GM23248 (cell line): ENCODE measurements around the gene MOB3B. TPM values are rescaled to one million over a fixed set of nuclear protein-coding genes. Genes with fewer than 3 reads are reported as not detected.
"Not testable (repeated sequence)": the region's sequence is repeated elsewhere in the genome, so short reads cannot be mapped to it uniquely, and the experiment has no call there.

ENCODE experiments used
- DNase-seq: peaks from one replicate; pipeline ENCODE4 v3.0.0-alpha.2; 2015
- H2AFZ ChIP-seq: fragments of 200-600 bp; sonication (generic); 2 replicates; pipeline ENCODE4 v1.6.1; 2016; ENCODE audit warnings: antibody characterized with exemption
- H3F3A ChIP-seq: fragments of 200-600 bp; sonication (generic); 2 replicates; pipeline ENCODE4 v1.6.1; 2016; ENCODE audit warnings: mild to moderate bottlenecking, antibody characterized with exemption, mixed run types; ENCODE audit not compliant: insufficient read depth
- H3K27ac ChIP-seq: fragments of 200-600 bp; sonication (generic); 2 replicates; pipeline ENCODE4 v1.5.1; 2016; ENCODE audit warnings: mild to moderate bottlenecking
- H3K27me3 ChIP-seq: fragments of 200-600 bp; sonication (generic); replicated peaks from 2 replicates; pipeline ENCODE4 v1.6.1; 2016; ENCODE audit warnings: mild to moderate bottlenecking; ENCODE audit not compliant: insufficient read depth
- H3K36me3 ChIP-seq: fragments of 200-600 bp; sonication (generic); 2 replicates; pipeline ENCODE4 v1.6.1; 2016; ENCODE audit warnings: low read depth, mild to moderate bottlenecking
- H3K4me1 ChIP-seq: fragments of 200-600 bp; sonication (generic); 2 replicates; pipeline ENCODE4 v1.6.1; 2016; ENCODE audit warnings: mild to moderate bottlenecking; ENCODE audit not compliant: insufficient read depth
- H3K4me2 ChIP-seq: fragments of 200-600 bp; sonication (generic); one replicate; pipeline ENCODE4 v1.6.1; 2016; ENCODE audit warnings: mild to moderate bottlenecking; ENCODE audit not compliant: unreplicated experiment
- H3K4me3 ChIP-seq: fragments of 200-600 bp; sonication (generic); 2 replicates; pipeline ENCODE4 v1.5.1; 2016; ENCODE audit warnings: mild to moderate bottlenecking
- H3K79me2 ChIP-seq: fragments of 200-600 bp; sonication (generic); 2 replicates; pipeline ENCODE4 v1.6.1; 2016; ENCODE audit warnings: mild to moderate bottlenecking; ENCODE audit not compliant: insufficient read depth
- H3K9ac ChIP-seq: fragments of 200-600 bp; sonication (generic); 2 replicates; pipeline ENCODE4 v1.6.1; 2016; ENCODE audit warnings: mild to moderate bottlenecking
- H3K9me2 ChIP-seq: fragments of 200-600 bp; sonication (generic); 2 replicates; pipeline ENCODE4 v1.6.1; 2016; ENCODE audit warnings: mixed run types, mild to moderate bottlenecking, moderate library complexity; ENCODE audit not compliant: insufficient read depth
- H3K9me3 ChIP-seq: fragments of 200-600 bp; sonication (generic); one replicate; pipeline ENCODE4 v1.6.1; 2017; ENCODE audit warnings: low read depth
- H4K20me1 ChIP-seq: fragments of 200-600 bp; sonication (generic); 2 replicates; pipeline ENCODE4 v1.6.0; 2016; ENCODE audit not compliant: insufficient read depth
- EZH2 ChIP-seq: fragments of 200-600 bp; sonication (generic); IDR thresholded peaks from 2 replicates; pipeline ENCODE4 v1.6.1; 2018; ENCODE audit warnings: antibody characterized with exemption, mild to moderate bottlenecking; ENCODE audit not compliant: insufficient read depth, poor library complexity, severe bottlenecking
- EZH2phosphoT487 ChIP-seq: fragments of 200-600 bp; sonication (generic); IDR thresholded peaks from 2 replicates; pipeline ENCODE4 v1.6.1; 2018; ENCODE audit warnings: antibody characterized with exemption, moderate library complexity, mild to moderate bottlenecking, low read depth; ENCODE audit not compliant: insufficient read depth
- WGBS, 2 experiments: methylation state at CpG; one replicate each; pipeline ENCODE4 v1.1.6; 2015 to 2017; ENCODE audit warnings: low lambda C conversion rate in 2 of 2, low coverage in 1 of 2; ENCODE audit errors: missing lambda C conversion rate in 2 of 2; 5-methylcytosine and 5-hydroxymethylcytosine counted together
- in situ Hi-C: fragments of 300-500 bp; cut with MboI; formaldehyde crosslinking; loops from 2 replicates; pipeline ENCODE4 v1.15.0; 2020
- polyA plus RNA-seq: library from polyadenylated mRNA; unstranded; fragments of >200 nt; fragmentation: Nextera tagmentation; extraction: Ambion mirVana; gene quantifications from 2 replicates; pipeline ENCODE4 v1.2.1, GENCODE V29; 2016
- total RNA-seq: library from RNA; depleted of rRNA; stranded (reverse); fragments of >200 nt; shearing (Covaris generic); gene quantifications from 2 replicates; pipeline ENCODE4 v1.2.3, GENCODE V29; 2014

Gene MOB3B
- total and polyA plus RNA-seq, 2 experiments from 2014 or later = 0.06 TPM; not detected in 1

- Histone ChIP-seq H3K4me1 (peaks cover 3% of the 10 kb centered on the region), H2AFZ (no peak overlapping the region), H3K9me2 (no peaks in the 10 kb centered on the region), H3K9me3 (no peaks in the 10 kb centered on the region), H3K27me3 (no peaks in the 10 kb centered on the region), H3K4me2 (no peak overlapping the region), H3F3A (0 out of 2 replicates have a peak, but pooled peaks cover 4% of the 10 kb centered on the region), H3K9ac (no peak overlapping the region), H3K36me3 (no peaks in the 10 kb centered on the region), H4K20me1 (no peaks in the 10 kb centered on the region), H3K79me2 (no peaks in the 10 kb centered on the region), H3K4me3 (no peak overlapping the region), H3K27ac (no peak overlapping the region)
- DNase-seq = no peak
- TF ChIP-seq EZH2 (no peak), EZH2phosphoT487 (no peak)
- in situ Hi-C loops = no loop called here
Observed at GRCh38 chr9:27504259-27504658, 25.4 kb downstream of the MOB3B start.

GRCh38 chr9:27503623-27504022, 26.0 kb downstream of the MOB3B start:
- Histone ChIP-seq H3K9me3 (no peaks in the 10 kb centered on the region), H3K4me2 (no peak overlapping the region), H3K9ac (no peak overlapping the region), H4K20me1 (no peaks in the 10 kb centered on the region), H3K36me3 (no peaks in the 10 kb centered on the region), H3K9me2 (no peaks in the 10 kb centered on the region), H3K79me2 (no peaks in the 10 kb centered on the region), H3K27me3 (no peaks in the 10 kb centered on the region), H3K4me1 (peaks cover 6% of the 10 kb centered on the region), H3K27ac (no peak overlapping the region), H2AFZ (no peak overlapping the region), H3F3A (0 out of 2 replicates have a peak, but pooled peaks cover 6% of the 10 kb centered on the region), H3K4me3 (no peak overlapping the region)
- in situ Hi-C loops = no loop called here
- no peak for DNase-seq
- WGBS, 2 experiments = 58 to 71% methylated on average over 4 of the region's 4 CpGs
- no peak for TF ChIP-seq EZH2
- no peak for TF ChIP-seq EZH2phosphoT487

- in situ Hi-C loops, H3K9me3 ChIP-seq, H3K4me3 ChIP-seq, H3K36me3 ChIP-seq, H3F3A ChIP-seq, H4K20me1 ChIP-seq, H3K9me2 ChIP-seq, H3K79me2 ChIP-seq, H3K9ac ChIP-seq, H3K27ac ChIP-seq, H2AFZ ChIP-seq, H3K27me3 ChIP-seq, DNase-seq, H3K4me2 ChIP-seq, H3K4me1 ChIP-seq: not testable (repeated sequence)
- WGBS, 2 experiments = 79 to 87% methylated on average over 3 of the region's 3 CpGs
Observed at GRCh38 chr9:27500902-27501301, 28.7 kb downstream of the MOB3B start.

- H2AFZ ChIP-seq = 0 out of 2 replicates have a peak overlapping the region, but pooled peaks have one; percentile 7
- H3F3A ChIP-seq = 0 out of 2 replicates have a peak, but pooled peaks cover 6% of the 10 kb centered on the region
- 12 to 14% methylated on average over 2 of the region's 2 CpGs for whole genome bisulfite sequencing, 2 experiments
- H3K27ac ChIP-seq = no peak overlapping the region
- H3K27me3 ChIP-seq = no peaks in the 10 kb centered on the region
- H3K9ac ChIP-seq = no peak overlapping the region
- H3K4me2 ChIP-seq = no peak overlapping the region
- TF ChIP-seq EZH2 (no peak), EZH2phosphoT487 (no peak)
- no peaks in the 10 kb centered on the region for H4K20me1 ChIP-seq
- H3K4me1 ChIP-seq = peaks cover 6% of the 10 kb centered on the region
- H3K4me3 ChIP-seq = no peak overlapping the region
- no peaks in the 10 kb centered on the region for H3K36me3 ChIP-seq
- in situ Hi-C loops = no loop called here
- DNase-seq = peak; percentile 37
- no peaks in the 10 kb centered on the region for H3K79me2 ChIP-seq
- H3K9me3 ChIP-seq = no peaks in the 10 kb centered on the region
- H3K9me2 ChIP-seq = 0 out of 2 replicates have a peak, but pooled peaks cover 3% of the 10 kb centered on the region
Observed at GRCh38 chr9:27499451-27499850, 30.2 kb downstream of the MOB3B start.

GRCh38 chr9:27497883-27498417, 31.7 kb downstream of the MOB3B start:
- 73 to 79% methylated on average over 11 of the region's 11 CpGs for WGBS, 2 experiments
- Histone ChIP-seq H3K4me3 (no peak overlapping the region), H3K9me3 (no peaks in the 10 kb centered on the region), H4K20me1 (no peaks in the 10 kb centered on the region), H3K27me3 (no peaks in the 10 kb centered on the region), H3K36me3 (no peaks in the 10 kb centered on the region), H3K79me2 (no peaks in the 10 kb centered on the region), H3K9me2 (0 out of 2 replicates have a peak, but pooled peaks cover 3% of the 10 kb centered on the region), H3K27ac (no peak overlapping the region), H3K4me2 (no peak overlapping the region), H3K9ac (no peak overlapping the region), H3F3A (0 out of 2 replicates have a peak, but pooled peaks cover 6% of the 10 kb centered on the region), H2AFZ (no peak overlapping the region), H3K4me1 (peaks cover 6% of the 10 kb centered on the region)
- TF ChIP-seq EZH2 (no peak), EZH2phosphoT487 (no peak)
- in situ Hi-C loops = no loop called here
- no peak for DNase-seq
